Measurements from ENCODE around the gene DCTN3.

GRCh38 chr9:34581318-34581717 is 39.0 kb downstream of the DCTN3 start:
- TF ChIP-seq, protein P1, sequence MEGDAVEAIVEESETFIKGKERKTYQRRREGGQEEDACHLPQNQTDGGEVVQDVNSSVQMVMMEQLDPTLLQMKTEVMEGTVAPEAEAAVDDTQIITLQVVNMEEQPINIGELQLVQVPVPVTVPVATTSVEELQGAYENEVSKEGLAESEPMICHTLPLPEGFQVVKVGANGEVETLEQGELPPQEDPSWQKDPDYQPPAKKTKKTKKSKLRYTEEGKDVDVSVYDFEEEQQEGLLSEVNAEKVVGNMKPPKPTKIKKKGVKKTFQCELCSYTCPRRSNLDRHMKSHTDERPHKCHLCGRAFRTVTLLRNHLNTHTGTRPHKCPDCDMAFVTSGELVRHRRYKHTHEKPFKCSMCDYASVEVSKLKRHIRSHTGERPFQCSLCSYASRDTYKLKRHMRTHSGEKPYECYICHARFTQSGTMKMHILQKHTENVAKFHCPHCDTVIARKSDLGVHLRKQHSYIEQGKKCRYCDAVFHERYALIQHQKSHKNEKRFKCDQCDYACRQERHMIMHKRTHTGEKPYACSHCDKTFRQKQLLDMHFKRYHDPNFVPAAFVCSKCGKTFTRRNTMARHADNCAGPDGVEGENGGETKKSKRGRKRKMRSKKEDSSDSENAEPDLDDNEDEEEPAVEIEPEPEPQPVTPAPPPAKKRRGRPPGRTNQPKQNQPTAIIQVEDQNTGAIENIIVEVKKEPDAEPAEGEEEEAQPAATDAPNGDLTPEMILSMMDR (IDR thresholded peaks at IDR 0.05; ENCODE audit: insufficient read depth, low read depth, low read length), result no peak
- TF ChIP-seq EZH2 (IDR thresholded peaks at IDR 0.05; ENCODE audit: insufficient read depth, low read length), result no peak

All from astrocyte (in vitro differentiated cells and primary cell).